HepG2 (cell line): Measurements from ENCODE around the gene PIP4K2B. TPM values are rescaled to one million over a fixed set of nuclear protein-coding genes. Genes with fewer than 3 reads are reported as not detected.
A peak's percentile ranks its signal among the peaks of the same experiment; 100 is the strongest.

Experiments
- ATAC-seq: fragments of 200-7000 bp; cut with Tn5 transposase; 3 replicates; pipeline ENCODE4 v1.9.1; 2020; ENCODE audit warnings: mild to moderate bottlenecking, moderate library complexity
- BruUV-seq: library from RNA; stranded (reverse); fragments of 400-500 nt; replicated peaks from 2 replicates; lab custom pipeline; 2021; lab: Mats Ljungman, UMichigan
- CTCF ChIA-PET: fragments of 300-600 bp; formaldehyde crosslinking; extraction: SDS; loops from one replicate; lab custom pipeline; 2021; ENCODE audit warnings: low total read pairs, inconsistent platforms, low intra/inter-chr PET ratio; lab: Yijun Ruan, JAX
- POLR2A ChIA-PET: fragments of 350-600 bp; sonication (Branson Sonifier 250); formaldehyde crosslinking; loops from one replicate; lab custom pipeline; 2020; ENCODE audit warnings: antibody characterized with exemption, inconsistent platforms; lab: Yijun Ruan, JAX
- DNase-seq: peaks from one replicate; pipeline ENCODE4 v3.0.0-alpha.2; 2015; ENCODE audit warnings: low spot score
- FAIRE-seq: peaks from 3 replicates; lab custom pipeline; 2011; peaks lifted over from hg19 to GRCh38; lab: Jason Lieb, UNC
- H2AFZ ChIP-seq: one replicate; pipeline ENCODE4 v1.6.1; 2011; ENCODE audit warnings: low read length, inconsistent platforms
- H3K27ac ChIP-seq: fragments of 300-600 bp; 3 replicates; pipeline ENCODE4 v1.8.0; 2011; ENCODE audit warnings: mixed run types, mild to moderate bottlenecking, mixed read lengths, low read length, inconsistent platforms; ENCODE audit not compliant: insufficient read depth; ENCODE audit errors: extremely low read length
- H3K27me3 ChIP-seq, 2 experiments: fragments of 200-600 bp in 1 of 2; 2 replicates in 1 of 2; 3 replicates in 1 of 2; pipeline versions ENCODE4 v1.6.0 to v1.8.0; 2011; ENCODE audit warnings: low read length in 2 of 2, mild to moderate bottlenecking in 2 of 2, moderate library complexity in 2 of 2, inconsistent platforms in 1 of 2; ENCODE audit not compliant: insufficient read depth in 2 of 2, control insufficient read depth in 1 of 2
- H3K36me3 ChIP-seq, 2 experiments: fragments of 200-600 bp in 1 of 2; replicated peaks in 1 of 2; 2 replicates in 1 of 2; 3 replicates in 1 of 2; pipeline versions ENCODE4 v1.5.1 to v1.8.0; 2011; ENCODE audit warnings: low read length in 2 of 2, inconsistent platforms in 1 of 2; ENCODE audit not compliant: insufficient read depth in 2 of 2, control insufficient read depth in 1 of 2
- H3K4me1 ChIP-seq: 2 replicates; pipeline ENCODE4 v1.5.1; 2012; ENCODE audit warnings: low read length, inconsistent platforms; ENCODE audit not compliant: insufficient read depth
- H3K4me2 ChIP-seq: 2 replicates; pipeline ENCODE4 v1.6.0; 2011; ENCODE audit warnings: low read depth, low read length, inconsistent platforms
- H3K4me3 ChIP-seq, 3 experiments: fragments of 200-600 bp in 1 of 3; sonication (generic), shearing (Covaris generic) in 1 of 3; replicated peaks in 1 of 3; 2 replicates each; pipeline ENCODE4 v1.5.1; 2011 to 2016; ENCODE audit warnings: low read length in 3 of 3, inconsistent platforms in 2 of 3, low read depth in 2 of 3, mild to moderate bottlenecking in 2 of 3, control low read depth in 1 of 3, mixed read lengths in 1 of 3; ENCODE audit not compliant: insufficient read depth in 1 of 3
- H3K79me2 ChIP-seq: one replicate; pipeline ENCODE4 v1.6.1; 2011; ENCODE audit warnings: low read length, inconsistent platforms; ENCODE audit not compliant: insufficient read depth
- H3K9ac ChIP-seq: 2 replicates; pipeline ENCODE4 v1.6.0; 2011; ENCODE audit warnings: mild to moderate bottlenecking, low read depth, low read length, inconsistent platforms; ENCODE audit not compliant: insufficient read depth
- H3K9me3 ChIP-seq: 2 replicates; pipeline ENCODE4 v1.5.1; 2012; ENCODE audit warnings: mild to moderate bottlenecking, low read length
- H4K20me1 ChIP-seq: 2 replicates; pipeline ENCODE4 v1.6.0; 2011; ENCODE audit warnings: inconsistent platforms, mild to moderate bottlenecking, low read length, moderate library complexity; ENCODE audit not compliant: insufficient read depth
- BRD4 ChIP-seq: sonication (generic); formaldehyde crosslinking; IDR thresholded peaks from 2 replicates; pipeline ENCODE4 v1.4.0; 2020; ENCODE audit warnings: missing genetic modification reagents
- DR1 ChIP-seq: sonication (generic); formaldehyde crosslinking; IDR thresholded peaks from 2 replicates; pipeline ENCODE4 v1.8.0; 2021; ENCODE audit warnings: mild to moderate bottlenecking, missing genetic modification reagents, inconsistent platforms
- HOXA7 ChIP-seq: sonication (generic); formaldehyde crosslinking; IDR thresholded peaks from 2 replicates; pipeline ENCODE4 v1.8.1; 2022; ENCODE audit warnings: mild to moderate bottlenecking, missing genetic modification reagents, moderate library complexity
- KLF12 ChIP-seq: sonication (generic); formaldehyde crosslinking; IDR thresholded peaks from 2 replicates; pipeline ENCODE4 v1.4.0; 2020; ENCODE audit warnings: missing genetic modification reagents, borderline replicate concordance
- MEF2D ChIP-seq: sonication (generic); formaldehyde crosslinking; IDR thresholded peaks from 2 replicates; pipeline ENCODE4 v1.5.1; 2020; ENCODE audit warnings: mild to moderate bottlenecking, missing genetic modification reagents
- MIER3 ChIP-seq: IDR thresholded peaks from 2 replicates; pipeline ENCODE4 v1.6.1; 2016; ENCODE audit warnings: missing compliant biosample characterization, borderline replicate concordance
- NFIB ChIP-seq: sonication (generic); formaldehyde crosslinking; IDR thresholded peaks from 2 replicates; pipeline ENCODE4 v1.9.0; 2021; ENCODE audit warnings: missing genetic modification reagents, mild to moderate bottlenecking, borderline replicate concordance
- RELA ChIP-seq: sonication (generic); formaldehyde crosslinking; IDR thresholded peaks from 2 replicates; pipeline ENCODE4 v1.4.0; 2020; ENCODE audit warnings: missing genetic modification reagents
- REPIN1 ChIP-seq: sonication (generic); formaldehyde crosslinking; IDR thresholded peaks from 2 replicates; pipeline ENCODE4 v1.8.0; 2022; ENCODE audit warnings: missing genetic modification reagents, low read depth, mild to moderate bottlenecking, borderline replicate concordance
- ZC3H13 ChIP-seq: sonication (generic); formaldehyde crosslinking; IDR thresholded peaks from 2 replicates; pipeline ENCODE4 v1.8.1; 2023; ENCODE audit warnings: mild to moderate bottlenecking, missing genetic modification reagents, moderate library complexity
- ZFP82 ChIP-seq: sonication (generic); formaldehyde crosslinking; IDR thresholded peaks from 2 replicates; pipeline ENCODE4 v1.5.1; 2020; ENCODE audit warnings: mild to moderate bottlenecking, missing genetic modification reagents, borderline replicate concordance
- ZKSCAN8 ChIP-seq: IDR thresholded peaks from 2 replicates; pipeline ENCODE4 v1.6.1; 2016; ENCODE audit warnings: borderline replicate concordance, missing genetic modification reagents, missing compliant biosample characterization
- ZNF124 ChIP-seq: sonication (generic); formaldehyde crosslinking; IDR thresholded peaks from 2 replicates; pipeline ENCODE4 v1.4.0; 2020; ENCODE audit warnings: missing genetic modification reagents
- ZNF235 ChIP-seq: sonication (generic); formaldehyde crosslinking; IDR thresholded peaks from 2 replicates; pipeline ENCODE4 v1.8.1; 2023; ENCODE audit warnings: mild to moderate bottlenecking, missing genetic modification reagents, borderline replicate concordance
- ZNF30 ChIP-seq: sonication (generic); formaldehyde crosslinking; IDR thresholded peaks from 2 replicates; pipeline ENCODE4 v1.5.0; 2020; ENCODE audit warnings: mild to moderate bottlenecking, missing genetic modification reagents
- ZNF660 ChIP-seq: sonication (generic); formaldehyde crosslinking; IDR thresholded peaks from 2 replicates; pipeline ENCODE4 v1.5.1; 2020; ENCODE audit warnings: mild to moderate bottlenecking, low read depth, missing genetic modification reagents, borderline replicate concordance
- ZNF703 ChIP-seq: sonication (generic); formaldehyde crosslinking; IDR thresholded peaks from 2 replicates; pipeline ENCODE4 v1.5.1; 2020; ENCODE audit warnings: missing genetic modification reagents, mild to moderate bottlenecking, moderate library complexity, borderline replicate concordance
- ZNF782 ChIP-seq: sonication (generic); formaldehyde crosslinking; IDR thresholded peaks from 2 replicates; pipeline ENCODE4 v1.4.0; 2020; ENCODE audit warnings: missing genetic modification reagents, mild to moderate bottlenecking, borderline replicate concordance
- ZSCAN31 ChIP-seq: sonication (generic); formaldehyde crosslinking; IDR thresholded peaks from 2 replicates; pipeline ENCODE4 v1.5.0; 2020; ENCODE audit warnings: low read depth, mild to moderate bottlenecking, missing genetic modification reagents
- WGBS: methylation state at CpG from one replicate; pipeline ENCODE4 v1.1.6; 2017; ENCODE audit warnings: low lambda C conversion rate; 5-methylcytosine and 5-hydroxymethylcytosine counted together
- in situ Hi-C: cut with HindIII; loops from 2 replicates; pipeline ENCODE4 v1.10.0; 2017; ENCODE audit warnings: low pct_unique_long_range_greater_than_20kb; ENCODE audit not compliant: extremely low pct_ligation_motif_present
- intact Hi-C: fragments of 100-400 bp; cut with micrococcal nuclease; formaldehyde crosslinking; loops from one replicate; pipeline ENCODE4 v1.10.0; 2022; ENCODE audit not compliant: unreplicated experiment
- polyA plus RNA-seq, 8 experiments: library from polyadenylated mRNA; depleted of rRNA in 3 of 8; stranded (reverse) in 7 of 8; unstranded in 1 of 8; fragments of >200 nt; fragmentation: Illumina TruSeq in 4 of 8; extraction: Trizol in 4 of 8; gene quantifications; 2 replicates each; pipeline versions ENCODE4 v1.2.1 to v1.2.3, GENCODE V29; 2011 to 2016; ENCODE audit warnings: low read depth in 4 of 8, missing spikeins in 1 of 8, mixed read lengths in 1 of 8; ENCODE audit not compliant: insufficient read depth in 1 of 8
- total RNA-seq, 5 experiments: library from RNA; depleted of rRNA; stranded (reverse); fragments of >200 nt; fragmentation: Illumina TruSeq; extraction: Trizol; gene quantifications; 2 replicates each; pipeline ENCODE4 v1.2.3, GENCODE V29; 2016; ENCODE audit warnings: low read depth in 1 of 5
- TF ChIP-seq, protein P1 (sequence below): sonication (generic); formaldehyde crosslinking; conservative IDR thresholded peaks from 2 replicates; pipeline ENCODE4 v1.4.0; 2020; ENCODE audit warnings: missing genetic modification reagents
- TF ChIP-seq, protein P2 (sequence below): sonication (generic); formaldehyde crosslinking; IDR thresholded peaks from 2 replicates; pipeline ENCODE4 v1.4.0; 2020; ENCODE audit warnings: missing genetic modification reagents, borderline replicate concordance

Gene PIP4K2B
- total and polyA plus RNA-seq, 2 of the 13 experiments (the other 11 are each of a cell fraction or from before 2014, with no cell fraction given) = 20.4 to 54.0 TPM

DNA sequence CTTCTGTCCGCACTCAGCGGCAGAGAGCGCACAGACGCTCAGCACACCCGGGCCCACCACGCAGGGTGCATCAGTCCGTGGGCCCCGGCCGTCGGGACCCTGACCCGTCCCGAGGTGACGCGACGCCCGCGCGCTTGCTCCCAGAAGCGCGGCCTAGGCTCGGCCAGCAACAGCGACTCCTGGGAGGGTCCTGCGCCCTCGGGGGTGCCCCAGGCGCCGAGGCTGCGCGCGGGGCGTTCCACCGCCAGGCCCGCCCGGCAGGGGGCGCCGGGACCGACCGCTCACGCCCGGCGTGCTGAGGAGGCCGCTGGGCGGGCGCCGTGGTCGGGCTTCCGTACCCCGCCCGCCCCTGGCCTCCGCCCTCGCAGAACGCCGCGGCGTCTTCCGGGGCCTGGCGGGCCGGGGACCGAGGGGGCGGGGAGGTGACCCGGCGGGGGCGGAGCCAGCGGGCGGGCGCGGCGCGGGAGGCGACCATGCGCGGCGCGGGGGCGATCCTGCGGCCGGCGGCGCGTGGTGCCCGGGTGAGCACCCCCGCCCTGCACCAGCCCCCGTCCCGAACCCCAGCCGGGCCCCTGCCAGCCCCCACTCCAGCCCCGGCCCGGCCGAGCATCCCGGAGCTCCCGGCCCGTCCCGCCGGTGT lies 69.3 kb downstream of the PIP4K2B start, which contains the start of gene CISD3:
CISD3 (plus strand) TSS at position 456 of the 640 bp plus-strand sequence; CDS start at position 474, 18 bp downstream.
- DNase-seq (peak; percentile 81), ATAC-seq (peak; percentile 69), FAIRE-seq (no peak)
- Histone ChIP-seq H3K79me2 (peaks cover 26% of the 10 kb centered on the region), H3K36me3 (peaks cover 11 to 23% of the 10 kb centered on the region in 2 experiments), H4K20me1 (peaks cover 13% of the 10 kb centered on the region; the same call in 1 of the 2 replicates), H3K27me3 (no peaks in the 10 kb centered on the region), H3K4me2 (peak within 1 kb of the TSS; percentile 93), H3K9me3 (no peaks in the 10 kb centered on the region), H3K9ac (peak within 1 kb of the TSS; percentile 90), H3K4me3 (peak within 1 kb of the TSS; percentile 67 to 100 (median 95)), H3K27ac (peak within 1 kb of the TSS; percentile 97), H2AFZ (no peak within 1 kb of the TSS), H3K4me1 (peaks cover 54% of the 10 kb centered on the region)
- in situ Hi-C loops (loop anchor here (5.0 kb wide), 1 partner anchor 53 kb away; no protein-coding TSS in a partner anchor), intact Hi-C loops (loop anchor here (1.0 to 2.0 kb wide), 3 partner anchors 19 to 53 kb away; partner anchors contain the start of gene PCGF2)
- ChIA-PET CTCF (interaction anchor here (1.4 to 1.5 kb wide), 2 partner anchors 26 to 53 kb away, joined by 4 to 6 read pairs; no protein-coding TSS in a partner anchor), POLR2A (interaction anchor here (1.0 to 3.0 kb wide), 21 partner anchors 9 to 139 kb away, joined by 3 to 43 read pairs (median 6); partner anchors contain the start of genes MLLT6, PSMB3 and RPL23)
- whole genome bisulfite sequencing = 7% methylated on average over 9 of the region's 92 CpGs
- BruUV-seq = no TSS peak
- TF ChIP-seq KLF12 (CRISPR knock-in tag) = peak; percentile 77
- TF ChIP-seq ZFP82 (CRISPR knock-in tag) = 0 out of 2 replicates have a peak, but pooled peaks have one; percentile 91
- no peak; the same call in 1 of the 2 replicates for TF ChIP-seq RELA (CRISPR knock-in tag)
- no peak for TF ChIP-seq ZKSCAN8 (CRISPR knock-in tag)
- TF ChIP-seq REPIN1 (CRISPR knock-in tag) = no peak
- no peak for TF ChIP-seq ZNF703 (CRISPR knock-in tag)
- no peak for TF ChIP-seq MEF2D (CRISPR knock-in tag)
- no peak for TF ChIP-seq HOXA7 (CRISPR knock-in tag)
- TF ChIP-seq ZNF782 = no peak
- TF ChIP-seq, protein P1, sequence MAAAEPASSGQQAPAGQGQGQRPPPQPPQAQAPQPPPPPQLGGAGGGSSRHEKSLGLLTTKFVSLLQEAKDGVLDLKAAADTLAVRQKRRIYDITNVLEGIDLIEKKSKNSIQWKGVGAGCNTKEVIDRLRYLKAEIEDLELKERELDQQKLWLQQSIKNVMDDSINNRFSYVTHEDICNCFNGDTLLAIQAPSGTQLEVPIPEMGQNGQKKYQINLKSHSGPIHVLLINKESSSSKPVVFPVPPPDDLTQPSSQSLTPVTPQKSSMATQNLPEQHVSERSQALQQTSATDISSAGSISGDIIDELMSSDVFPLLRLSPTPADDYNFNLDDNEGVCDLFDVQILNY = peak; percentile 11; the same call in 1 of the 2 replicates
- TF ChIP-seq BRD4 (CRISPR knock-in tag) = no peak
- peak; percentile 49; the same call in 1 of the 2 replicates for TF ChIP-seq ZNF124
- no peak for TF ChIP-seq DR1
- no peak for TF ChIP-seq ZC3H13 (CRISPR knock-in tag)
- peak; percentile 57; the same call in 1 of the 2 replicates for TF ChIP-seq MIER3 (CRISPR knock-in tag)
- TF ChIP-seq ZNF660 (CRISPR knock-in tag) = no peak
- TF ChIP-seq NFIB (CRISPR knock-in tag) = no peak
- TF ChIP-seq, protein P2, sequence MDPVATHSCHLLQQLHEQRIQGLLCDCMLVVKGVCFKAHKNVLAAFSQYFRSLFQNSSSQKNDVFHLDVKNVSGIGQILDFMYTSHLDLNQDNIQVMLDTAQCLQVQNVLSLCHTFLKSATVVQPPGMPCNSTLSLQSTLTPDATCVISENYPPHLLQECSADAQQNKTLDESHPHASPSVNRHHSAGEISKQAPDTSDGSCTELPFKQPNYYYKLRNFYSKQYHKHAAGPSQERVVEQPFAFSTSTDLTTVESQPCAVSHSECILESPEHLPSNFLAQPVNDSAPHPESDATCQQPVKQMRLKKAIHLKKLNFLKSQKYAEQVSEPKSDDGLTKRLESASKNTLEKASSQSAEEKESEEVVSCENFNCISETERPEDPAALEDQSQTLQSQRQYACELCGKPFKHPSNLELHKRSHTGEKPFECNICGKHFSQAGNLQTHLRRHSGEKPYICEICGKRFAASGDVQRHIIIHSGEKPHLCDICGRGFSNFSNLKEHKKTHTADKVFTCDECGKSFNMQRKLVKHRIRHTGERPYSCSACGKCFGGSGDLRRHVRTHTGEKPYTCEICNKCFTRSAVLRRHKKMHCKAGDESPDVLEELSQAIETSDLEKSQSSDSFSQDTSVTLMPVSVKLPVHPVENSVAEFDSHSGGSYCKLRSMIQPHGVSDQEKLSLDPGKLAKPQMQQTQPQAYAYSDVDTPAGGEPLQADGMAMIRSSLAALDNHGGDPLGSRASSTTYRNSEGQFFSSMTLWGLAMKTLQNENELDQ (CRISPR knock-in tag) = no peak
- no peak for TF ChIP-seq ZNF235 (CRISPR knock-in tag)
- no peak for TF ChIP-seq ZNF30
- TF ChIP-seq ZSCAN31 (CRISPR knock-in tag) = no peak; the same call in 1 of the 2 replicates
